ENCODE results near the gene TBC1D9. TPM values are rescaled to one million over a fixed set of nuclear protein-coding genes. Genes with fewer than 3 reads are reported as not detected.

The TBC1D9 gene
- total and polyA plus RNA-seq, 11 donors = 4.6 to 26.5 (median 13.3) TPM

GRCh38 chr4:140776556-140776955 is 20.4 kb upstream of the TBC1D9 start:
- 72 to 90% (median 81%) methylated on average over 2 of the region's 2 CpGs for WGBS, 4 donors
- intact Hi-C loops (cut with DNase I) = no loop called here
- H3K9me3 ChIP-seq = no peaks in the 10 kb centered on the region
- H3K27ac ChIP-seq = no peak overlapping the region
- no peaks in the 10 kb centered on the region for H3K4me1 ChIP-seq
- no peak for DNase-seq
- no peaks in the 10 kb centered on the region for H3K36me3 ChIP-seq
- TF ChIP-seq POLR2A (IDR thresholded peaks at IDR 0.05) = no peak
- no peak for TF ChIP-seq CTCF (IDR thresholded peaks at IDR 0.05)
- no peak for ATAC-seq
- no peak overlapping the region for H3K4me3 ChIP-seq
- H3K27me3 ChIP-seq = no peaks in the 10 kb centered on the region

DNA sequence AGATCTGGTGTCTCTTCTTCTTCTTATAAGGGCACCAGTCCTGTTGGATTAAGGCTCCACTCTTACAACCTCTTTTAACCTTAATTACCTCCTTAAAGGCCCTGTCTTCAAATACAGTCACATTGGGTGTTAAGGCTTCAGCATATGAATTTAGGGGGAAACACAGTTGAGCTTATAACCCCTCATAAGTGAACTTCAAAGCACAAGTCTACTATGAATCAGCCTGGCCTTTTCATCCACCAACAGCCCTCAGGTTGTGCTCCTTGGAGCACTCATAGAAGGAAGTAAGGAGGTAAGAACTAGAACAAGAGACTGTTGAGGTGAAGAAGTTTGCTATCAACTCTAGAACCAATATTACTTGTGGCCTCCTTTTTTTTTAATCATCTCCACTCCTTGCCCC is 18.8 kb upstream of the TBC1D9 start:
- Histone ChIP-seq H3K4me1 (no peaks in the 10 kb centered on the region), H3K9me3 (no peaks in the 10 kb centered on the region), H3K27me3 (no peaks in the 10 kb centered on the region), H3K4me3 (no peak overlapping the region), H3K27ac (no peak overlapping the region), H3K36me3 (no peaks in the 10 kb centered on the region)
- intact Hi-C loops (cut with DNase I) = no loop called here
- TF ChIP-seq POLR2A (IDR thresholded peaks at IDR 0.05) (no peak), CTCF (IDR thresholded peaks at IDR 0.05) (no peak)
- no peak for DNase-seq
- ATAC-seq = no peak

DNA sequence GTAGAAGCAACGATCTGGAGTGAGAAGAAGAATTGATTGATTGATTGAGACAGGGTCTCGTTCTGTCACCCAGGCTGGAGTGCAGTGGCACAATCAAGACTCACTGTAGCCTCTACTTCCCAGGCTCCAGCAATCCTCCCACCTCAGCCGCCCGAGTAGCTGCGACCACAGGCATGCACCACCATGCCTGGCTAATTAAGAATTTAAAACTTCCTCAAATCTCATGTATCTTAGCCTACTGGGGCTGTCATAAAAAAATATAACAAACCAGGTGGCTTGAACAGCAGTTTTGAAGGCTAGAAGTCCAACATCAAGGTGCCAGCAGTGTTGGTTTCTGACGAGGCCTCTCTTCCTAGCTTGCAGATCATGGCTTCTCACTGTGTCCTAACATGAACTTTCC is 18.3 kb upstream of the TBC1D9 start:
- no peaks in the 10 kb centered on the region for H3K36me3 ChIP-seq
- H3K27me3 ChIP-seq = no peaks in the 10 kb centered on the region
- intact Hi-C loops (cut with DNase I) = no loop called here
- no peaks in the 10 kb centered on the region for H3K4me1 ChIP-seq
- DNase-seq = no peak
- WGBS, 4 donors = 91 to 95% (median 92%) methylated on average over 6 of the region's 6 CpGs
- H3K4me3 ChIP-seq = no peak overlapping the region
- H3K27ac ChIP-seq = no peak overlapping the region
- no peaks in the 10 kb centered on the region for H3K9me3 ChIP-seq
- no peak for TF ChIP-seq POLR2A (IDR thresholded peaks at IDR 0.05)
- TF ChIP-seq CTCF (IDR thresholded peaks at IDR 0.05) = no peak
- no peak for ATAC-seq

GRCh38 chr4:140769209-140769608 is 13.0 kb upstream of the TBC1D9 start:
- H3K4me1 ChIP-seq = no peaks in the 10 kb centered on the region
- intact Hi-C loops (cut with DNase I) = loop anchor here in 4 of 10 donors (10.0 kb wide), 3 partner anchors 46 to 76 kb away; no protein-coding TSS in a partner anchor
- H3K4me3 ChIP-seq = no peak overlapping the region
- ATAC-seq (no peak), DNase-seq (no peak)
- no peaks in the 10 kb centered on the region for H3K9me3 ChIP-seq
- no peaks in the 10 kb centered on the region for H3K27me3 ChIP-seq
- no peaks in the 10 kb centered on the region for H3K36me3 ChIP-seq
- H3K27ac ChIP-seq = no peak overlapping the region
- 88 to 90% (median 89%) methylated on average over 3 of the region's 3 CpGs for WGBS, 4 donors
- TF ChIP-seq CTCF (IDR thresholded peaks at IDR 0.05) (no peak), POLR2A (IDR thresholded peaks at IDR 0.05) (no peak)
